Measurements from ENCODE around the gene PHC2. TPM values are rescaled to one million over a fixed set of nuclear protein-coding genes. Genes with fewer than 3 reads are reported as not detected.

Gene PHC2
- total and polyA plus RNA-seq, 7 experiments from 2014 or later: 10.0 to 45.5 (median 35.0) TPM

GRCh38 chr1:33342041-33342723 is 88.7 kb downstream of the PHC2 start:
- no peak overlapping the region for H3K4me3 ChIP-seq (ENCODE audit: low read length)
- H3K4me1 ChIP-seq (ENCODE audit: control insufficient read depth in 2 of 2, insufficient read depth in 2 of 2, low read length in 2 of 2): peaks cover 6 to 8% of the 10 kb centered on the region in 2 donors
- POLR2A ChIA-PET: no interaction called here
- no peaks in the 10 kb centered on the region for H3K27me3 Mint-ChIP-seq
- no peak overlapping the region for H3K27ac ChIP-seq (ENCODE audit: low read depth, low read length)
- intact Hi-C loops (cut with micrococcal nuclease): no loop called here
- H3K36me3 Mint-ChIP-seq: peaks cover 0 to 14% (median 0%) of the 10 kb centered on the region in 5 donors
- ATAC-seq: no peak
- peaks cover 0 to 5% (median 0%) of the 10 kb centered on the region in 3 experiments for H3K36me3 ChIP-seq (ENCODE audit: control insufficient read depth in 2 of 3, insufficient read depth in 3 of 3, low read length in 3 of 3)
- CTCF ChIA-PET: interaction anchor here (0.8 kb wide), 1 partner anchor 22 kb away, joined by 5 read pairs; no protein-coding TSS in a partner anchor
- no peaks in the 10 kb centered on the region for H3K9me3 Mint-ChIP-seq
- no peaks in the 10 kb centered on the region for H3K9me3 ChIP-seq (ENCODE audit: control insufficient read depth in 2 of 3, low read length in 3 of 3)
- no peak overlapping the region for H3K4me3 Mint-ChIP-seq
- H3K27ac Mint-ChIP-seq: no peak overlapping the region
- H3K27me3 ChIP-seq (ENCODE audit: control insufficient read depth in 2 of 2, insufficient read depth in 2 of 2, low read length in 2 of 2): no peaks in the 10 kb centered on the region
- no peak for DNase-seq
- peaks cover 44 to 80% (median 71%) of the 10 kb centered on the region in 7 donors for H3K4me1 Mint-ChIP-seq

GRCh38 chr1:33341190-33341589 is 89.7 kb downstream of the PHC2 start:
- no peak overlapping the region for H3K4me3 ChIP-seq (ENCODE audit: low read length)
- no peaks in the 10 kb centered on the region for H3K27me3 ChIP-seq (ENCODE audit: control insufficient read depth in 2 of 2, insufficient read depth in 2 of 2, low read length in 2 of 2)
- ChIA-PET CTCF (no interaction called here), POLR2A (interaction anchor here (1.7 kb wide), 1 partner anchor 8 kb away, joined by 4 read pairs; no protein-coding TSS in a partner anchor)
- Mint-ChIP-seq H3K4me3 (no peak overlapping the region), H3K9me3 (no peaks in the 10 kb centered on the region), H3K27me3 (no peaks in the 10 kb centered on the region), H3K4me1 (peaks cover 36 to 80% (median 65%) of the 10 kb centered on the region in 7 donors), H3K36me3 (peaks cover 0 to 5% (median 0%) of the 10 kb centered on the region in 5 donors), H3K27ac (peak overlapping the region in 1 of 9 donors; percentile 71)
- no peak for ATAC-seq
- H3K4me1 ChIP-seq (ENCODE audit: control insufficient read depth in 2 of 2, insufficient read depth in 2 of 2, low read length in 2 of 2): no peaks in the 10 kb centered on the region
- H3K36me3 ChIP-seq (ENCODE audit: control insufficient read depth in 2 of 3, insufficient read depth in 3 of 3, low read length in 3 of 3): peaks cover 0 to 5% (median 0%) of the 10 kb centered on the region in 3 experiments
- H3K27ac ChIP-seq (ENCODE audit: low read depth, low read length): no peak overlapping the region
- H3K9me3 ChIP-seq (ENCODE audit: control insufficient read depth in 2 of 3, low read length in 3 of 3): no peaks in the 10 kb centered on the region
- intact Hi-C loops (cut with micrococcal nuclease): no loop called here
- no peak for DNase-seq

GRCh38 chr1:33339413-33339812 is 91.5 kb downstream of the PHC2 start:
- no peaks in the 10 kb centered on the region for H3K9me3 ChIP-seq (ENCODE audit: control insufficient read depth in 2 of 3, low read length in 3 of 3)
- peaks cover 0 to 9% (median 5%) of the 10 kb centered on the region in 5 donors for H3K36me3 Mint-ChIP-seq
- POLR2A ChIA-PET: interaction anchor here (1.7 kb wide), 1 partner anchor 10 kb away, joined by 4 read pairs; no protein-coding TSS in a partner anchor
- peaks cover 43 to 79% (median 65%) of the 10 kb centered on the region in 7 donors for H3K4me1 Mint-ChIP-seq
- H3K27ac Mint-ChIP-seq: no peak overlapping the region
- ATAC-seq (no peak), DNase-seq (no peak)
- CTCF ChIA-PET: interaction anchor here (0.7 to 1.0 kb wide), 2 partner anchors 43 to 93 kb away, joined by 3 read pairs; no protein-coding TSS in a partner anchor
- H3K9me3 Mint-ChIP-seq: no peaks in the 10 kb centered on the region
- no peaks in the 10 kb centered on the region for H3K27me3 Mint-ChIP-seq
- H3K4me3 ChIP-seq (ENCODE audit: low read length): no peak overlapping the region
- H3K4me3 Mint-ChIP-seq: no peak overlapping the region
- peaks cover 0 to 5% (median 0%) of the 10 kb centered on the region in 3 experiments for H3K36me3 ChIP-seq (ENCODE audit: control insufficient read depth in 2 of 3, insufficient read depth in 3 of 3, low read length in 3 of 3)
- no peaks in the 10 kb centered on the region for H3K27me3 ChIP-seq (ENCODE audit: control insufficient read depth in 2 of 2, insufficient read depth in 2 of 2, low read length in 2 of 2)
- no peaks in the 10 kb centered on the region for H3K4me1 ChIP-seq (ENCODE audit: control insufficient read depth in 2 of 2, insufficient read depth in 2 of 2, low read length in 2 of 2)
- H3K27ac ChIP-seq (ENCODE audit: low read depth, low read length): no peak overlapping the region
- intact Hi-C loops (cut with micrococcal nuclease): no loop called here

- Histone ChIP-seq H3K4me1 (ENCODE audit: control insufficient read depth in 2 of 2, insufficient read depth in 2 of 2, low read length in 2 of 2) (no peaks in the 10 kb centered on the region), H3K4me3 (ENCODE audit: low read length) (no peak overlapping the region), H3K36me3 (ENCODE audit: control insufficient read depth in 2 of 3, insufficient read depth in 3 of 3, low read length in 3 of 3) (peaks cover 0 to 7% (median 0%) of the 10 kb centered on the region in 3 experiments), H3K27me3 (ENCODE audit: control insufficient read depth in 2 of 2, insufficient read depth in 2 of 2, low read length in 2 of 2) (no peaks in the 10 kb centered on the region), H3K9me3 (ENCODE audit: control insufficient read depth in 2 of 3, low read length in 3 of 3) (no peaks in the 10 kb centered on the region), H3K27ac (ENCODE audit: low read depth, low read length) (no peak overlapping the region)
- Mint-ChIP-seq H3K36me3 (peaks cover 0 to 17% (median 5%) of the 10 kb centered on the region in 5 donors), H3K4me1 (peaks cover 42 to 72% (median 57%) of the 10 kb centered on the region in 7 donors), H3K9me3 (no peaks in the 10 kb centered on the region), H3K4me3 (no peak overlapping the region), H3K27ac (peak overlapping the region in 2 of 9 donors; percentile 15 to 17), H3K27me3 (no peaks in the 10 kb centered on the region)
- ChIA-PET CTCF (interaction anchor here (0.7 kb wide), 1 partner anchor 94 kb away, joined by 3 read pairs; no protein-coding TSS in a partner anchor), POLR2A (no interaction called here)
- intact Hi-C loops (cut with micrococcal nuclease): no loop called here
- ATAC-seq (peak; percentile 75), DNase-seq (no peak)
Measured at GRCh38 chr1:33338440-33339211, 92.3 kb downstream of the PHC2 start.

GRCh38 chr1:33338048-33338439 is 92.9 kb downstream of the PHC2 start:
- Histone ChIP-seq H3K4me1 (ENCODE audit: control insufficient read depth in 2 of 2, insufficient read depth in 2 of 2, low read length in 2 of 2) (no peaks in the 10 kb centered on the region), H3K27ac (ENCODE audit: low read depth, low read length) (no peak overlapping the region), H3K36me3 (ENCODE audit: control insufficient read depth in 2 of 3, insufficient read depth in 3 of 3, low read length in 3 of 3) (peaks cover 0 to 12% (median 0%) of the 10 kb centered on the region in 3 experiments), H3K4me3 (ENCODE audit: low read length) (no peak overlapping the region), H3K27me3 (ENCODE audit: control insufficient read depth in 2 of 2, insufficient read depth in 2 of 2, low read length in 2 of 2) (no peaks in the 10 kb centered on the region), H3K9me3 (ENCODE audit: control insufficient read depth in 2 of 3, low read length in 3 of 3) (no peaks in the 10 kb centered on the region)
- H3K36me3 Mint-ChIP-seq: peaks cover 0 to 21% (median 6%) of the 10 kb centered on the region in 5 donors
- DNase-seq (no peak), ATAC-seq (no peak)
- no peaks in the 10 kb centered on the region for H3K27me3 Mint-ChIP-seq
- no peak overlapping the region for H3K4me3 Mint-ChIP-seq
- H3K9me3 Mint-ChIP-seq: no peaks in the 10 kb centered on the region
- H3K27ac Mint-ChIP-seq: peak overlapping the region in 2 of 9 donors; percentile 11 to 17
- ChIA-PET POLR2A (no interaction called here), CTCF (no interaction called here)
- H3K4me1 Mint-ChIP-seq: peaks cover 40 to 70% (median 55%) of the 10 kb centered on the region in 7 donors
- intact Hi-C loops (cut with micrococcal nuclease): no loop called here

- Histone ChIP-seq H3K9me3 (ENCODE audit: control insufficient read depth in 2 of 3, low read length in 3 of 3) (no peaks in the 10 kb centered on the region), H3K4me1 (ENCODE audit: control insufficient read depth in 2 of 2, insufficient read depth in 2 of 2, low read length in 2 of 2) (no peaks in the 10 kb centered on the region), H3K27ac (ENCODE audit: low read depth, low read length) (no peak overlapping the region), H3K27me3 (ENCODE audit: control insufficient read depth in 2 of 2, insufficient read depth in 2 of 2, low read length in 2 of 2) (no peaks in the 10 kb centered on the region), H3K36me3 (ENCODE audit: control insufficient read depth in 2 of 3, insufficient read depth in 3 of 3, low read length in 3 of 3) (peaks cover 0 to 17% (median 0%) of the 10 kb centered on the region in 3 experiments), H3K4me3 (ENCODE audit: low read length) (no peak overlapping the region)
- ChIA-PET POLR2A (no interaction called here), CTCF (no interaction called here)
- intact Hi-C loops (cut with micrococcal nuclease): no loop called here
- ATAC-seq (no peak), DNase-seq (no peak)
- H3K4me3 Mint-ChIP-seq: no peak overlapping the region
- peaks cover 37 to 65% (median 50%) of the 10 kb centered on the region in 7 donors for H3K4me1 Mint-ChIP-seq
- peak overlapping the region in 1 of 9 donors; percentile 11 for H3K27ac Mint-ChIP-seq
- H3K36me3 Mint-ChIP-seq: peaks cover 0 to 22% (median 8%) of the 10 kb centered on the region in 5 donors
- H3K27me3 Mint-ChIP-seq: no peaks in the 10 kb centered on the region
- H3K9me3 Mint-ChIP-seq: no peaks in the 10 kb centered on the region
Measured at GRCh38 chr1:33337441-33337840, 93.5 kb downstream of the PHC2 start.

All from naive thymus-derived CD4-positive, alpha-beta T cell (primary cell).